ENCODE measurements around the gene FMNL1.

The FMNL1 gene

DNA sequence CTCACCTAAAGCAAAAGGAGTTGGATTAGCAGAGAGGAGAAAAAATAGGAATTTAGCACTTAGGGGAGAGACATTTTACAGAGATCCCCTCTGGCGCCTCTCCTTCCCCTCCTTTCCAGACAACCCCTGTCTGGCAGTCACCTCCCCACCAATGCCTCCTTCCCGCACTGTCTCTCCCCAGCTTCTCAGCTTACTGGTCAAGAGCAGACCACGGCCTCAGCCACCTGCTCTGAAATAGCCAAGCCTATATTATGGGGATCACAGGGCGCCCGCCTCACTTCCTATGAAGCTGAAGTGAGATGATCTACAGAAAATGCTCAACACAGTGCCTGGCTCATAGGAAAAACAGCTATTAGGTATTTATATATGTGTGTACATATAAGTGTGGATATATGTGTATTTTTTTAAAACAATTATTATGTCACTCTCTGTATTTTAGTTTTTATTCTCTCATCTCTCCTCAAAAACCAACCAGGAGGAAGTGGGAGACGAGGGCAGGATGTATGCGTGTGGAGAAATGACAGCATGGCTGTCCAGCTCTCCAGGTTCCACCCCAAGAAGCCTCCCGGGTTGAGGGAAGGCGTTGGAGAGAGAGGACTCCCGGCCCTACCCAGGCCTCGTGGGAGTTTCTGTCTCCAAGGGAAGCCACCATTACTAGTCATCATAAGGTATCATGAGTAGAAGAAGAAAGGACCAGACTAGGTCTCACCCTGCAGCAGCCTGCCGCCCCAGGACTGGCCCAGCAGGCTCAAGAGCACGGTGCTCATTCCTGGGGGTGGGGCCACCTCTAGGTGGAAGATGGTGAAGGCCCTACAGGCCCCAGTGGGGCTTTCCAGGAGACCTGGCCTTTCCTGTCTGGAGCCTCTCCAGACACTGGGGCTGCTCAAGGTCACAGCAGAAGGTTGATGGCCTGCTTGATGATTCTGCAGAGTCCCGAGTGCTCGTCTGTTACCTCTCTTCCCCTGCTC, 67.9 kb downstream of the FMNL1 start:
- Histone ChIP-seq H3K9ac (ENCODE audit: low read length) (no peak overlapping the region), H3K36me3 (ENCODE audit: control insufficient read depth, insufficient read depth, low read length, severe bottlenecking) (peaks cover 32% of the 10 kb centered on the region), H3K27me3 (replicated peaks; ENCODE audit: control insufficient read depth, insufficient read depth, low read length) (no peaks in the 10 kb centered on the region), H3K4me3 (ENCODE audit: low read length) (no peak overlapping the region), H3K9me3 (ENCODE audit: control insufficient read depth, low read length) (no peaks in the 10 kb centered on the region), H3K4me1 (ENCODE audit: control insufficient read depth, insufficient read depth, low read length) (peaks cover 37% of the 10 kb centered on the region)
- DNase-seq (ENCODE audit: low read depth), result no peak

GRCh38 chr17:45290269-45290765, 68.6 kb downstream of the FMNL1 start:
- Histone ChIP-seq H3K4me3 (ENCODE audit: low read length) (no peak overlapping the region), H3K4me1 (ENCODE audit: control insufficient read depth, insufficient read depth, low read length) (peaks cover 44% of the 10 kb centered on the region), H3K36me3 (ENCODE audit: control insufficient read depth, insufficient read depth, low read length, severe bottlenecking) (peaks cover 26% of the 10 kb centered on the region)

DNA sequence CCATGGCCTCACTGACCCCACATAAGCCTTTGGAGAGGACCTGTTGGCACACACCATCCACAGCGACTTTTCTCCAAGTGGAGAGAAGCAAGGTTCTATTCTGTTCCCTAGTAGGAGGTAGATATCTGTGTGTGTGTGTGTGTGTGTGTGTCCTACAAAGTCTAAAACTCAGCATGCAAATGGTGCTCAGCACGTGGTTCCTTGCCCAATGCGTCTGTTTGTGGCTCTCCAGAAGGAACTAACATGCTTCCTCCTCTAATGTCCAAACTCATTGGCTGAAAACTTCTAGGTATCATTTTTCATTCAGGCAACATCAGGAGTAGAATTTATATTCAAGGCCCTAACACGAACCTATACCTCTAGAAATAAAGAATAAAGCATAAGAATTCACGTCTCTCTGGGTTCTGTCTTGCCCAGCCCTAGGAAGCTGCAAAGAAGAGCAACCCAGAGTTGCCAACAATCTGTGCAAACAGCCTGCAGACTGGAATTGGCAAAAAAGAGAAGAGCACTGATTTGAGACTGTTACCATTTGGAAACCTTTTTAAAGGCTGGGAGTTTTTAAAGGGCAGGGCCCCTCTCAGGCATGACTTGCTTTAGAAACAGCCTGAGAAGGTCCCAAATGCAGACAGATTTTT, 69.6 kb downstream of the FMNL1 start:
- H3K27me3 ChIP-seq (replicated peaks; ENCODE audit: control insufficient read depth, insufficient read depth, low read length), result no peaks in the 10 kb centered on the region
- H3K4me1 ChIP-seq (ENCODE audit: control insufficient read depth, insufficient read depth, low read length), result peaks cover 52% of the 10 kb centered on the region
- DNase-seq (ENCODE audit: low read depth), result no peak
- no peak overlapping the region for H3K4me3 ChIP-seq (ENCODE audit: low read length)
- H3K36me3 ChIP-seq (ENCODE audit: control insufficient read depth, insufficient read depth, low read length, severe bottlenecking), result peaks cover 22% of the 10 kb centered on the region
- H3K9me3 ChIP-seq (ENCODE audit: control insufficient read depth, low read length), result no peaks in the 10 kb centered on the region
- H3K9ac ChIP-seq (ENCODE audit: low read length), result peak overlapping the region; percentile 31

More at GRCh38 chr17:45290269-45290765, 68.6 kb downstream of the FMNL1 start:
- DNase-seq (ENCODE audit: low read depth), result no peak
- no peaks in the 10 kb centered on the region for H3K27me3 ChIP-seq (replicated peaks; ENCODE audit: control insufficient read depth, insufficient read depth, low read length)
- no peak overlapping the region for H3K9ac ChIP-seq (ENCODE audit: low read length)
- no peaks in the 10 kb centered on the region for H3K9me3 ChIP-seq (ENCODE audit: control insufficient read depth, low read length)

- no peak for DNase-seq (ENCODE audit: low read depth)
- H3K4me1 ChIP-seq (ENCODE audit: control insufficient read depth, insufficient read depth, low read length), result peaks cover 58% of the 10 kb centered on the region
- no peaks in the 10 kb centered on the region for H3K27me3 ChIP-seq (replicated peaks; ENCODE audit: control insufficient read depth, insufficient read depth, low read length)
- peak overlapping the region; percentile 24 for H3K9ac ChIP-seq (ENCODE audit: low read length)
- H3K4me3 ChIP-seq (ENCODE audit: low read length), result no peak overlapping the region
- H3K9me3 ChIP-seq (ENCODE audit: control insufficient read depth, low read length), result no peaks in the 10 kb centered on the region
- peaks cover 9% of the 10 kb centered on the region for H3K36me3 ChIP-seq (ENCODE audit: control insufficient read depth, insufficient read depth, low read length, severe bottlenecking)
Measured at GRCh38 chr17:45292696-45293412, 71.2 kb downstream of the FMNL1 start.

GRCh38 chr17:45293413-45294211, 71.9 kb downstream of the FMNL1 start:
- Histone ChIP-seq H3K4me3 (ENCODE audit: low read length) (peak overlapping the region; percentile 58), H3K27me3 (replicated peaks; ENCODE audit: control insufficient read depth, insufficient read depth, low read length) (no peaks in the 10 kb centered on the region), H3K36me3 (ENCODE audit: control insufficient read depth, insufficient read depth, low read length, severe bottlenecking) (peaks cover 6% of the 10 kb centered on the region)

GRCh38 chr17:45294506-45294905, 72.8 kb downstream of the FMNL1 start:
- peak; percentile 93 for DNase-seq (ENCODE audit: low read depth)
- H3K4me3 ChIP-seq (ENCODE audit: low read length), result no peak overlapping the region
- no peaks in the 10 kb centered on the region for H3K27me3 ChIP-seq (replicated peaks; ENCODE audit: control insufficient read depth, insufficient read depth, low read length)
- H3K4me1 ChIP-seq (ENCODE audit: control insufficient read depth, insufficient read depth, low read length), result peaks cover 75% of the 10 kb centered on the region
- H3K9me3 ChIP-seq (ENCODE audit: control insufficient read depth, low read length), result no peaks in the 10 kb centered on the region
- H3K9ac ChIP-seq (ENCODE audit: low read length), result peak overlapping the region; percentile 64
- H3K36me3 ChIP-seq (ENCODE audit: control insufficient read depth, insufficient read depth, low read length, severe bottlenecking), result no peaks in the 10 kb centered on the region

More at GRCh38 chr17:45293413-45294211, 71.9 kb downstream of the FMNL1 start:
- Histone ChIP-seq H3K4me1 (ENCODE audit: control insufficient read depth, insufficient read depth, low read length) (peaks cover 66% of the 10 kb centered on the region), H3K9me3 (ENCODE audit: control insufficient read depth, low read length) (no peaks in the 10 kb centered on the region), H3K9ac (ENCODE audit: low read length) (peak overlapping the region; percentile 64)
- peak; percentile 94 for DNase-seq (ENCODE audit: low read depth)

GRCh38 chr17:45296003-45296832, 74.5 kb downstream of the FMNL1 start:
- H3K9me3 ChIP-seq (ENCODE audit: control insufficient read depth, low read length), result no peaks in the 10 kb centered on the region
- peak; percentile 62 for DNase-seq (ENCODE audit: low read depth)
- peaks cover 69% of the 10 kb centered on the region for H3K4me1 ChIP-seq (ENCODE audit: control insufficient read depth, insufficient read depth, low read length)

DNA sequence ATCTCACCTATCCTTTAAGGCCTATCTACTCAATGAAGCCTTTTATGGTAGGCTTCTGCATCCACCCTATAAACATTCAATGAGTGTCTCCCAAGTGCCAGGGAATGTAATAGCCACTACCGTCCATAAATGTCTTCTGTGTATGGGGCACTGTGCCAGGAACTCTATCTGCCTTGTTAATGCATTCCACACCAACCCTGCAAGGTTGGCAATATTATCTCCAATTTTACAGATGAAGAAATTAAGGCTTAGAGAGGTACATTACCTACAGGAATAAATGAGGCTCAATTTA, 75.1 kb downstream of the FMNL1 start:
- H3K36me3 ChIP-seq (ENCODE audit: control insufficient read depth, insufficient read depth, low read length, severe bottlenecking), result no peaks in the 10 kb centered on the region
- H3K27me3 ChIP-seq (replicated peaks; ENCODE audit: control insufficient read depth, insufficient read depth, low read length), result no peaks in the 10 kb centered on the region
- DNase-seq (ENCODE audit: low read depth), result no peak
- no peak overlapping the region for H3K4me3 ChIP-seq (ENCODE audit: low read length)
- no peaks in the 10 kb centered on the region for H3K9me3 ChIP-seq (ENCODE audit: control insufficient read depth, low read length)
- H3K4me1 ChIP-seq (ENCODE audit: control insufficient read depth, insufficient read depth, low read length), result peaks cover 65% of the 10 kb centered on the region
- no peak overlapping the region for H3K9ac ChIP-seq (ENCODE audit: low read length)

More at GRCh38 chr17:45296003-45296832, 74.5 kb downstream of the FMNL1 start:
- H3K36me3 ChIP-seq (ENCODE audit: control insufficient read depth, insufficient read depth, low read length, severe bottlenecking), result no peaks in the 10 kb centered on the region
- H3K27me3 ChIP-seq (replicated peaks; ENCODE audit: control insufficient read depth, insufficient read depth, low read length), result no peaks in the 10 kb centered on the region
- H3K9ac ChIP-seq (ENCODE audit: low read length), result no peak overlapping the region
- H3K4me3 ChIP-seq (ENCODE audit: low read length), result no peak overlapping the region

Measured in adipocyte (in vitro differentiated cells).